Gastrocnemius medialis (tissue), 4 donors: ENCODE data around the gene PSRC1.

Experiments
- POLR2A ChIP-seq, 2 donors: fragments of 450-650 bp; IDR thresholded peaks; one replicate each; pipeline ENCODE4 v1.6.1; 2017; ENCODE audit warnings: antibody characterized with exemption in 2 of 2, mild to moderate bottlenecking in 2 of 2, moderate library complexity in 2 of 2
- TF ChIP-seq, protein P1 (sequence below), 5 experiments: fragments of 450-650 bp in 3 of 5; fragments of 200-600 bp in 2 of 5; sonication (generic) in 2 of 5; IDR thresholded peaks in 4 of 5; conservative IDR thresholded peaks in 1 of 5; 1 replicate in 4 of 5; 2 replicates in 1 of 5; pipeline ENCODE4 v1.5.1; 2016 to 2019; ENCODE audit warnings: antibody characterized with exemption in 5 of 5, mild to moderate bottlenecking in 3 of 5, moderate library complexity in 3 of 5

- TF ChIP-seq, protein P1, sequence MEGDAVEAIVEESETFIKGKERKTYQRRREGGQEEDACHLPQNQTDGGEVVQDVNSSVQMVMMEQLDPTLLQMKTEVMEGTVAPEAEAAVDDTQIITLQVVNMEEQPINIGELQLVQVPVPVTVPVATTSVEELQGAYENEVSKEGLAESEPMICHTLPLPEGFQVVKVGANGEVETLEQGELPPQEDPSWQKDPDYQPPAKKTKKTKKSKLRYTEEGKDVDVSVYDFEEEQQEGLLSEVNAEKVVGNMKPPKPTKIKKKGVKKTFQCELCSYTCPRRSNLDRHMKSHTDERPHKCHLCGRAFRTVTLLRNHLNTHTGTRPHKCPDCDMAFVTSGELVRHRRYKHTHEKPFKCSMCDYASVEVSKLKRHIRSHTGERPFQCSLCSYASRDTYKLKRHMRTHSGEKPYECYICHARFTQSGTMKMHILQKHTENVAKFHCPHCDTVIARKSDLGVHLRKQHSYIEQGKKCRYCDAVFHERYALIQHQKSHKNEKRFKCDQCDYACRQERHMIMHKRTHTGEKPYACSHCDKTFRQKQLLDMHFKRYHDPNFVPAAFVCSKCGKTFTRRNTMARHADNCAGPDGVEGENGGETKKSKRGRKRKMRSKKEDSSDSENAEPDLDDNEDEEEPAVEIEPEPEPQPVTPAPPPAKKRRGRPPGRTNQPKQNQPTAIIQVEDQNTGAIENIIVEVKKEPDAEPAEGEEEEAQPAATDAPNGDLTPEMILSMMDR (IDR thresholded peaks at IDR 0.05 in 4 of 5, conservative IDR thresholded peaks at IDR 0.05 in 1 of 5), result no peak
- no peak for TF ChIP-seq POLR2A (IDR thresholded peaks at IDR 0.05)
Measured at GRCh38 chr1:109274533-109275476, 8.1 kb downstream of the PSRC1 start.
